Fibroblast of skin of back (primary cell): ENCODE results near the gene TAF8. TPM values are rescaled to one million over a fixed set of nuclear protein-coding genes. Genes with fewer than 3 reads are reported as not detected.
"Not testable (repeated sequence)": the region's sequence is repeated elsewhere in the genome, so short reads cannot be mapped to it uniquely, and the experiment has no call there.

Experiments used
- DNase-seq: peaks from one replicate; pipeline ENCODE4 v3.0.0-alpha.2; 2013
- polyA plus RNA-seq, 2 experiments: library from polyadenylated mRNA; unstranded; fragments of 120-200 nt; gene quantifications; one replicate each; pipeline ENCODE4 v1.2.1, GENCODE V29; 2013; ENCODE audit not compliant: insufficient read length in 2 of 2

Gene TAF8, protein sequence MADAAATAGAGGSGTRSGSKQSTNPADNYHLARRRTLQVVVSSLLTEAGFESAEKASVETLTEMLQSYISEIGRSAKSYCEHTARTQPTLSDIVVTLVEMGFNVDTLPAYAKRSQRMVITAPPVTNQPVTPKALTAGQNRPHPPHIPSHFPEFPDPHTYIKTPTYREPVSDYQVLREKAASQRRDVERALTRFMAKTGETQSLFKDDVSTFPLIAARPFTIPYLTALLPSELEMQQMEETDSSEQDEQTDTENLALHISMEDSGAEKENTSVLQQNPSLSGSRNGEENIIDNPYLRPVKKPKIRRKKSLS
- 9.9 TPM for polyA plus RNA-seq (2013, experiment 1 of 2; ENCODE audit: insufficient read length)
- polyA plus RNA-seq (2013, experiment 2 of 2; ENCODE audit: insufficient read length), result 8.0 TPM

GRCh38 chr6:42050297-42051267 is at the start of gene TAF8:
Gene TAF8 (plus strand): TSS chr6:42050524. CDS start chr6:42050542, 18 bp downstream.
- DNase-seq, result peak; percentile 92

GRCh38 chr6:42001506-42001905 is 48.8 kb upstream of the TAF8 start:
- no peak for DNase-seq

DNA sequence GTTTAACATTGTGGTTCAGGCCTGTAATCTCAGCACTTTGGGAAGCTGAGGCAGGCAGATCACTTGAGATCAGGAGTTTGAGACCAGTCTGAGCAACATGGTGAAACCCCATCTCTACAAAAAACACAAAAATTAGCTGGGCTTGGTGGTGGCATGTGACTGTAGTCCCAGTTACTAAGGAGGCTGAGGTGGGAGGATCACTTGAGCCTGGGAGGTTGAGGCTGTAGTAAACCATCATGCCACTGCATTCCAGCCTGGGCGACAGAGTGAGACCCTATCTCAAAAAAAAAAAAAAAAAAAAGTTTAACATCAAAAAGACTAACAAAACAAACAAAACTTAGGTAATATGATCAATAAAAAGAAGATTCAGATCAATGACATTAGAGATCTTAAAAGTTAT is 46.7 kb upstream of the TAF8 start:
- not testable (repeated sequence) for DNase-seq

GRCh38 chr6:42007286-42008137 is 42.8 kb upstream of the TAF8 start:
- no peak for DNase-seq

GRCh38 chr6:42008138-42008528 is 42.2 kb upstream of the TAF8 start:
- DNase-seq, result not testable (repeated sequence)

DNA sequence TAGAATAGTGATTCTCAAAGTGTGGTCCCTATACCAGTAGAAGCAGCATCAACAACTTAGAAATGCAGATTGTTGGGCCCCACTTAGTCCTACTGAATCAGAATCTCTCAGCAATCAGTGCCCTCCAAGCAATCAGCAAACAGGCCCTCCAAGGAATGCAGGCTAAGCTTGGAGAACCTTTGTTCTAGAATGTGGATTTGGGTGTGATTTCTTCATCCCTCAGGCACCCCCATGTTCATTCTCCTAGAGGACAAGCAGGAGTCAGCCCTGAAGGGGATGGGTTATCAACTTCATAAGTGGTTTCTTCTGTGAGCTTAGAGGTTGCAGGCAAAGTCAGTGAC is 40.5 kb upstream of the TAF8 start:
- DNase-seq, result no peak

- DNase-seq, result no peak
Measured at GRCh38 chr6:42010185-42010891, 40.0 kb upstream of the TAF8 start.

GRCh38 chr6:42010909-42011308 is 39.4 kb upstream of the TAF8 start:
- no peak for DNase-seq

- DNase-seq, result no peak
Measured at GRCh38 chr6:42012501-42013133, 37.7 kb upstream of the TAF8 start.

GRCh38 chr6:42013134-42013516 is 37.2 kb upstream of the TAF8 start:
- DNase-seq, result peak; percentile 20

- peak; percentile 77 for DNase-seq
Measured at GRCh38 chr6:42017021-42017643, 33.2 kb upstream of the TAF8 start.

GRCh38 chr6:42020967-42021366 is 29.4 kb upstream of the TAF8 start:
- no peak for DNase-seq

GRCh38 chr6:42021847-42022754 is 28.2 kb upstream of the TAF8 start:
- no peak for DNase-seq

- no peak for DNase-seq
Measured at GRCh38 chr6:42022755-42023384, 27.5 kb upstream of the TAF8 start.

DNA sequence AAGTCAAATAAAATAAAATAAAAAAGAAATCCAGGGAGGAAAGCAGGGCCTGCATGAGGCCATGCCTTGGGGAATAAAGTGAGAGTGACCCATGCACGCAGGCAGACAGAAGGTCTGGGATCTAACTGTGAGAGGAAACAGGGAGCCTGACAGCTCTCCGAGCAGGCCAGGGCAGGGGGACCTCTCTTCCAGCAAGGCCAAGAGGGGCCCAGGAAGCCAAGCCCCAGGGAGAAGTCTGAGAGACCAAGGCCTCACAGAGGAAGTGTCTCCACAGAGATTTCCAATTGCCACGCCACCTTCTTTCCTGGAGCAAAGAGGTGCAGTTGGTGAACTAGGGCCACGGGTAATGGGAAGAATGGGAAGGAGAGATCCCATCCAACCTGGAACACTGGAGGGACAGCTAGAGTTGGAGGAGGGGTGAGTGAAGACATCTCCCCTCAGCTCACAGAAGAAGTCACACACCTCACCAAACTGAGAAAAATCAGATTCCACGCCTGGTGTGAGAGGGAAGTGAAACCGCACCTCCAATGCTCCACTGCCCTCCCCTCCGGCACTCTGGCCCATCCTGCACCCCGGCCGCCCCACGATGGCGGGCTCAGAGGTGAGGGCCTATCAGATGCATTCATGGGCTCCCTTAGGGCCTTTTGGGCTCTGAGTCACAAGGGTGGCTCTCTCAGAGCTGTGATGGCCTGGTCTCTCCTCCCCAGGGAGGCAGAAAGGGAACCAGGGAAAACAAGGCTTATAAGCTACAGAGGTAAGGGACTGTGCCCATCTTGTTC is 25.1 kb upstream of the TAF8 start:
- DNase-seq, result no peak

- no peak for DNase-seq
Measured at GRCh38 chr6:42025845-42026243, 24.5 kb upstream of the TAF8 start.

DNA sequence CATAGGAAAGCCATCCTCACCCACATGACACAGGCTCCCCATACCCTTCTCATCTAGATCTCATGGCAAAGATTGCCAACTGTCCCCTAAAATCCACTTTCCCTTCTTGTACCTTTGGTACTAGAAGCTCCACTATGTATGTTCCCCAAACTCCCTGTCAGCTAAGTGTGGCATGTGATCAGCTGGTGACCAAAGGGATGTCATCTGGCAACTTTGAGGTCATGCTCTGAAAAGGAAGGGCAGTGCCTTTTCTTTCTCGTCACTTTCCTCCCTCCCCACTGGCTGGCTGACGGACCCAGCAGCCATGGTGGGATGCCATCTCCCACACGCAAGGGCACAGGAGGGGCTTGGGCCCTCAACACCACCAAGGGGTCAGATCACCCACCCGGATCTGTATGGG is 23.8 kb upstream of the TAF8 start:
- no peak for DNase-seq

GRCh38 chr6:42028234-42029061 is 21.9 kb upstream of the TAF8 start:
- DNase-seq, result peak; percentile 59
